Measurements from ENCODE around the gene ZRANB3.

DNA sequence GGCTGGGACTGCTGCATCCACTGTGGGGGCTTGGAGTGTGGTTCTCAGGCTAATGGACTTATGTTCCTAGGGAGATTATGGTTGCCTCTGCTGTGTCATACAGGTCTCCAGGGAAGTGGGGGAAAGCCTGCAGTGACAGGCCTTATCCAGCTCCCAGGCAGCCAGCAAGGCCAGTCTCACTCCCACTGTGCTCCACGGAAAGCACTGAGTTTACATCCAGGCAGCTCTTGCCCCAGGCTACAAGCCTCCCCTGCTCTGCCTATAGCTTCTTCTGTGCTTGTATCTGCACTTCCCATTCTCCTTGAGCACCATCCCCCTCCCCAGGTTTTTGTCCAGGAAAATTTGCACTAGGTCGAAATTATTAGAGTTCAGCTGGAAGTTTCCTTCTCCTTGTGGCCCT is 231.9 kb downstream of the ZRANB3 start:
- TF ChIP-seq YY1 (IDR thresholded peaks at IDR 0.05; ENCODE audit: insufficient read depth, insufficient read length): no peak
- TF ChIP-seq ZNF274 (IDR thresholded peaks at IDR 0.05; ENCODE audit: low read depth, low read length): no peak

Measured in NT2/D1 (cell line).